Right lobe of liver (tissue), 6 donors: ENCODE data around the gene GPR87. TPM values are rescaled to one million over a fixed set of nuclear protein-coding genes. Genes with fewer than 3 reads are reported as not detected.

Experiments
- ATAC-seq, 4 donors: fragments of 200-7000 bp; cut with Tn5 transposase; one replicate each; pipeline ENCODE4 v1.9.1; 2020; ENCODE audit warnings: mild to moderate bottlenecking in 4 of 4, moderate library complexity in 4 of 4
- DNase-seq, 3 donors: peaks; one replicate each; pipeline ENCODE4 v3.0.0-alpha.2; 2020
- H3K27ac ChIP-seq, 3 donors: fragments of 200-600 bp; one replicate each; pipeline ENCODE4 v1.8.0; 2022
- H3K27me3 ChIP-seq, 2 donors: fragments of 200-600 bp; one replicate each; pipeline ENCODE4 v1.8.0; 2022
- H3K36me3 ChIP-seq, 4 donors: fragments of 200-600 bp; sonication (generic) in 1 of 4; one replicate each; pipeline versions ENCODE4 v1.5.1 to v1.8.0; 2017 to 2022; ENCODE audit warnings: control low read depth in 1 of 4
- H3K4me1 ChIP-seq, 4 donors: fragments of 200-600 bp; sonication (generic) in 1 of 4; one replicate each; pipeline versions ENCODE4 v1.5.1 to v1.8.0; 2017 to 2022; ENCODE audit warnings: control low read depth in 1 of 4
- H3K4me3 ChIP-seq, 3 donors: fragments of 200-600 bp; one replicate each; pipeline ENCODE4 v1.8.0; 2022
- H3K9me3 ChIP-seq, 4 donors: fragments of 200-600 bp; sonication (generic) in 1 of 4; one replicate each; pipeline versions ENCODE4 v1.5.1 to v1.8.0; 2017 to 2022; ENCODE audit warnings: control low read depth in 1 of 4
- POLR2A ChIP-seq: fragments of 450-650 bp; IDR thresholded peaks from one replicate; pipeline ENCODE4 v1.6.1; 2017; ENCODE audit warnings: antibody characterized with exemption, mild to moderate bottlenecking
- WGBS: methylation state at CpG from one replicate; pipeline ENCODE4 v1.1.6; 2018; ENCODE audit warnings: low coverage, low lambda C conversion rate; ENCODE audit not compliant: insufficient coverage; ENCODE audit errors: missing lambda C conversion rate; 5-methylcytosine and 5-hydroxymethylcytosine counted together
- intact Hi-C, 2 donors: fragments of 100-400 bp; cut with DNase I; formaldehyde crosslinking; loops; one replicate each; pipeline versions ENCODE4 v1.11.2 to v1.14.1; 2022
- total RNA-seq, 6 experiments: library from RNA; depleted of rRNA in 2 of 6; stranded (reverse); fragments of >200 nt in 2 of 6; fragmentation: NEBNext Ultra II Directional in 3 of 6; extraction: Animal tissue kit (Norgen Biotek cat#: 25700) in 3 of 6; gene quantifications; one replicate each; pipeline versions ENCODE4 v1.1.0 to v1.2.4, GENCODE V29; 2016 to 2023
- TF ChIP-seq, protein P1 (sequence below), 4 donors: fragments of 200-600 bp in 3 of 4; fragments of 450-650 bp in 1 of 4; IDR thresholded peaks; one replicate each; pipeline versions ENCODE4 v1.5.1 to v1.8.0; 2016 to 2022; ENCODE audit warnings: antibody characterized with exemption in 4 of 4, mild to moderate bottlenecking in 2 of 4
- donor health status: DM: no; HTN: yes; CAD: no.
- donor health status: DM: no; HTN: no; CAD: no.
- donor health status: DM: no; HTN: no; CAD: no.
- donor health status: DM: no; HTN: yes; CAD: no.
- donor health status: DM: no; HTN: yes; CAD: no.

GPR87 gene
- total RNA-seq, 6 experiments from 2014 or later, result not detected

DNA sequence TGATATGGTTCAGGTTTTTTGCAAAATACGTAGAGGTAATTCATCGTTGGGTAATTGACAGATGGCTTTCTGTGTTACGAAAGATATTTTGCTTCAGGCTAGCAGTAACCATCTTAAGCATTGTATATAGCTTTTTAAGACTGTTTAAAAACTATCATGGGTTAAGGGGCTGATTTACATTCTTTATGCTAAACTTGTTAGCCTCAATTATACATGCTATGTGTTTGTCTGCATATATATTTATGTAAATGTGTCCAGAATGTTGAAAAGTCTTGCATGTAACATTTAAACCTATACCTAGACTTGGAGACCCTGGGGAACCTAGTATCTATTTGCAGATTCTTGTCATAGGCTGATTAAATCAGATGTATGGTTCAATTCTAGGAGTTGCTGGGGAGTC, 27.2 kb downstream of the GPR87 start:
- TF ChIP-seq, protein P1, sequence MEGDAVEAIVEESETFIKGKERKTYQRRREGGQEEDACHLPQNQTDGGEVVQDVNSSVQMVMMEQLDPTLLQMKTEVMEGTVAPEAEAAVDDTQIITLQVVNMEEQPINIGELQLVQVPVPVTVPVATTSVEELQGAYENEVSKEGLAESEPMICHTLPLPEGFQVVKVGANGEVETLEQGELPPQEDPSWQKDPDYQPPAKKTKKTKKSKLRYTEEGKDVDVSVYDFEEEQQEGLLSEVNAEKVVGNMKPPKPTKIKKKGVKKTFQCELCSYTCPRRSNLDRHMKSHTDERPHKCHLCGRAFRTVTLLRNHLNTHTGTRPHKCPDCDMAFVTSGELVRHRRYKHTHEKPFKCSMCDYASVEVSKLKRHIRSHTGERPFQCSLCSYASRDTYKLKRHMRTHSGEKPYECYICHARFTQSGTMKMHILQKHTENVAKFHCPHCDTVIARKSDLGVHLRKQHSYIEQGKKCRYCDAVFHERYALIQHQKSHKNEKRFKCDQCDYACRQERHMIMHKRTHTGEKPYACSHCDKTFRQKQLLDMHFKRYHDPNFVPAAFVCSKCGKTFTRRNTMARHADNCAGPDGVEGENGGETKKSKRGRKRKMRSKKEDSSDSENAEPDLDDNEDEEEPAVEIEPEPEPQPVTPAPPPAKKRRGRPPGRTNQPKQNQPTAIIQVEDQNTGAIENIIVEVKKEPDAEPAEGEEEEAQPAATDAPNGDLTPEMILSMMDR (IDR thresholded peaks at IDR 0.05), result no peak
- TF ChIP-seq POLR2A, result no peak
- no peak for ATAC-seq
- Histone ChIP-seq H3K9me3 (peaks cover 0 to 4% (median 0%) of the 10 kb centered on the region in 4 donors), H3K36me3 (no peaks in the 10 kb centered on the region), H3K27me3 (no peaks in the 10 kb centered on the region), H3K4me3 (no peak overlapping the region), H3K4me1 (no peaks in the 10 kb centered on the region), H3K27ac (no peak overlapping the region)
- no peak for DNase-seq
- 70% methylated on average over 3 of the region's 3 CpGs for WGBS
- intact Hi-C loops, result loop anchor here in 1 of 2 donors (10.0 kb wide), 1 partner anchor 125 kb away; no protein-coding TSS in a partner anchor

DNA sequence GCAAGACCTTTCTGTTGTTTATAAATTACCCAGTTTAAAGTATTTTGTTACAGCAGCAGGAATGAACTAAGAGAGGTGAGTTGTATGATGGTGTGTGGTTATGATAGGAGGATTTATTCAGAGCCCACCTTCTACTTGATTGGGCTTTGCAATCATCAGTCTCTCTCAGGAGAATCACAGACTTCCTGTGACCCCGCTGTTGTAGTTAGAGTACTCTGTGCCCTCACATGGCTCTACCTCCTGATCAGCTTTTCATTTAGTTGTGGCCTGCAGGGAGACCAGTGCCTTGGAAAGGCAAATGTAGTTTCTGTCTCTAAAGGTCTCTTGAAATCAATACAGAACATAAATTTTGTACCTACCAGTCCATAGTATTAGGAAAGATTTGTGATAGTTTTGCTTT, 30.7 kb downstream of the GPR87 start:
- 29% methylated on average over 1 of the region's 1 CpG for WGBS
- no peaks in the 10 kb centered on the region for H3K4me1 ChIP-seq
- ATAC-seq, result no peak
- no peak overlapping the region for H3K4me3 ChIP-seq
- TF ChIP-seq, protein P1 (IDR thresholded peaks at IDR 0.05), result no peak
- no peak for TF ChIP-seq POLR2A
- no peaks in the 10 kb centered on the region for H3K36me3 ChIP-seq
- no peak for DNase-seq
- H3K9me3 ChIP-seq, result peaks cover 0 to 3% (median 0%) of the 10 kb centered on the region in 4 donors
- no peak overlapping the region for H3K27ac ChIP-seq
- intact Hi-C loops, result loop anchor here in 1 of 2 donors (10.0 kb wide), 1 partner anchor 121 kb away; no protein-coding TSS in a partner anchor
- no peaks in the 10 kb centered on the region for H3K27me3 ChIP-seq

DNA sequence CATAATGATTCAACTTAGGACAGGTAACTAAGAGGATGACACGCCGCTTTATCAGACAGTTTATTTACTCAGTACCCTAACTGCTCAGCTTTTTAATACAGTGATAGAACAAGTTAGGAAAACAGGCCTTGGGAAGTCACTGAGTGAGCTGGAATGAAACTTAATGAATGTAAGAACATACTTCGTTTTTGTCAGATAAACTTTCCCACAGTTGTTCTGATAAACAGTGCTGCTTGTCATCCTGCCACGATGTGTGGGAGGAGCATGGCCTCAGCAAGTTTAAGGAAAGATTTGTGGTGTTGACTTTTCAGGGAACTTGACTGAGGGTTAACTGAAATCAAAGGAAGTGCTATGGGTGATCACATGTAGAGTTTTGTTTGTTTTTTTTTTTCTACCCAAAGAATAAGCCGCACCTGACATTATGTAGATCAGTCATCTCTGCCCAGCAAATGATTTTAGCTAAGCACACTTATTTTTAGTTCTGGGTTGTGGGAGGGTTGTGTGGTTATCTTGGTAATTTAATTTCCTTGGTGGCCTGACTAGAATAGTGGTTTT, 32.6 kb downstream of the GPR87 start:
- peak; percentile 24 to 85 (median 58) for ATAC-seq
- DNase-seq, result peak in 1 of 3 donors; percentile 29
- WGBS, result 29% methylated on average over 5 of the region's 5 CpGs

DNA sequence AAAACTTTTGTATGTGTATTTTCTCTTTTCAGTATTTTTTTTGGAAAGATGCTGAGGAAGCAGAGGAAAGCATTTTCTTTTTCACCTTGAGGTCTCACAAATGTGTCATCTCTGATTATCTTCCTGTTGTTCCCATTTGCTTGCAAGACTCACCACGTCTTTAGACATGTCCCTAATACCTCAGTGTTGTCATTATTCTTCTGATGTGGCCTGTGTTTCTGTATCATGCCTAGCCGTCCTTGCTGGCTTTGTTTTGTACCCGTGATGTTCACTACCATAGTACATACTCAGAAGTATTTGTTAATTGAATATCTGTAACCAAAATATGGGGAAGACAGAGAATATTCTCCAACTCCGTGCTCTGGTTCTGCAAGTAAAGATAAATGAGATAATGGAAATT, 33.2 kb downstream of the GPR87 start:
- Histone ChIP-seq H3K27ac (no peak overlapping the region), H3K4me1 (no peaks in the 10 kb centered on the region), H3K27me3 (no peaks in the 10 kb centered on the region), H3K9me3 (no peaks in the 10 kb centered on the region), H3K4me3 (no peak overlapping the region), H3K36me3 (no peaks in the 10 kb centered on the region)
- DNase-seq (no peak), ATAC-seq (no peak)
- WGBS, result 46% methylated on average over 4 of the region's 4 CpGs
- TF ChIP-seq, protein P1 (IDR thresholded peaks at IDR 0.05), result no peak
- TF ChIP-seq POLR2A, result no peak
- intact Hi-C loops, result loop anchor here in 1 of 2 donors (10.0 kb wide), 1 partner anchor 119 kb away; no protein-coding TSS in a partner anchor

More for the DNA sequence above, 32.6 kb downstream of the GPR87 start:
- intact Hi-C loops, result loop anchor here in 1 of 2 donors (10.0 kb wide), 1 partner anchor 119 kb away; no protein-coding TSS in a partner anchor
- no peak overlapping the region for H3K27ac ChIP-seq
- H3K4me1 ChIP-seq, result no peaks in the 10 kb centered on the region
- no peaks in the 10 kb centered on the region for H3K36me3 ChIP-seq
- no peaks in the 10 kb centered on the region for H3K9me3 ChIP-seq
- TF ChIP-seq POLR2A, result no peak
- TF ChIP-seq, protein P1 (IDR thresholded peaks at IDR 0.05), result no peak
- no peaks in the 10 kb centered on the region for H3K27me3 ChIP-seq
- no peak overlapping the region for H3K4me3 ChIP-seq
